ENCODE results near the gene DLK2.
"Not testable (repeated sequence)": the region's sequence is repeated elsewhere in the genome, so short reads cannot be mapped to it uniquely, and the experiment has no call there.

Gene DLK2

DNA sequence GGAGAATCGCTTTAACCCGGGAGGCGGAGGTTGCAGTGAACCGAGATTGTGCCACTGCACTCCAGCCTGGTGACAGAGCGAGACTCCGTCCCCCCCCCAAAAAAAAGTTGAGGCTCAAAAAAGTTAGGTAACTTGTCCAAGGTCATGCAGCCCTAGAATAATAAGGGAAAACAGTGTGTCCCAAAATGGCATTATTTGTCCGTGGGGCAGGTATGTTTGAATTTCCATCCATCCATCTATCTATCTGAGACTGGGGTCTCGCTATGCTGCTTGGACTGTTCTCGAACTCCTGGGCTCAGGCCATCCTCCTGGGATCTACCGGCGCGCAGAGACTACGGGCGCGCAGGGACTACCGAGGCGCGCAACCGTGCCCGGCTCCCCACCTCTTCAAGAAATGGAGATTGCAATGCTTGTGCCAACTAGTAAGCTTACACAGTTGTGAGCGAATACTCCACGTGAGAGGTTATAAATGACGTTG lies 28.4 kb downstream of the DLK2 start:
- DNase-seq, result no peak

DNA sequence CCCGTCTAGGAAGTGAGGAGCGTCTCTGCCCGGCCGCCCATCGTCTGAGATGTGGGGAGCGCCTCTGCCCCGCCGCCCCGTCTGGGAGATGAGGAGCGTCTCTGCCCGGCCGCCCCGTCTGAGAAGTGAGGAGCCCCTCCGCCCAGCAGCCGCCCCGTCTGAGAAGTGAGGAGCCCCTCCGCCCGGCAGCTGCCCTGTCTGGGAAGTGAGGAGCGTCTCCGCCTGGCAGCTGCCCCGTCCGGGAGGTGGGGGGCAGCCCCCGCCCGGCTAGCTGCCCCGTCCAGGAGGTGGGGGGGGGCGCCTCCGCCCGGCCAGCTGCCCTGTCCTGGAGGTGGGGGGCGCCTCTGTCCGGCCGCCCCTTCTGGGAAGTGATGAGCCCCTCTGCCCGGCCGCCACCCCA lies 30.3 kb downstream of the DLK2 start:
- DNase-seq, result not testable (repeated sequence)

DNA sequence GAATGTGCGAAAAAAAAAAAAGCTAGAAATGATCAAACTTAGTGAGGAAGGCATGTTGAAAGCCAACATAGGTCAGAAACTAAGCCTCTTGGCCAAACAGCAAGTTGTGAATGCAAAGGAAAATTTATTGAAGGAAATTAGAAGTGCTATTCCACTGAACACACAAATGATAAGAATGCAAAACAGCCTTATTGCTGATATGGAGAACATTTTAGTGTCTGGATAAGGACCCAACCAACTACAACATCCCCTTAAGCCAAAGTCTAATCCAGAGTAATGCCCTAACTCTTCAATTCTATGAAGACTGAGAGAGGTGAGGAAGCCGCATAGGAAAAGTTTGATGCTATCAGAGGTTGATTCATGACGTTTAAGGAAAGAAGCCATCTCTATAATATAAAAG lies 33.5 kb downstream of the DLK2 start:
- DNase-seq, result no peak

DNA sequence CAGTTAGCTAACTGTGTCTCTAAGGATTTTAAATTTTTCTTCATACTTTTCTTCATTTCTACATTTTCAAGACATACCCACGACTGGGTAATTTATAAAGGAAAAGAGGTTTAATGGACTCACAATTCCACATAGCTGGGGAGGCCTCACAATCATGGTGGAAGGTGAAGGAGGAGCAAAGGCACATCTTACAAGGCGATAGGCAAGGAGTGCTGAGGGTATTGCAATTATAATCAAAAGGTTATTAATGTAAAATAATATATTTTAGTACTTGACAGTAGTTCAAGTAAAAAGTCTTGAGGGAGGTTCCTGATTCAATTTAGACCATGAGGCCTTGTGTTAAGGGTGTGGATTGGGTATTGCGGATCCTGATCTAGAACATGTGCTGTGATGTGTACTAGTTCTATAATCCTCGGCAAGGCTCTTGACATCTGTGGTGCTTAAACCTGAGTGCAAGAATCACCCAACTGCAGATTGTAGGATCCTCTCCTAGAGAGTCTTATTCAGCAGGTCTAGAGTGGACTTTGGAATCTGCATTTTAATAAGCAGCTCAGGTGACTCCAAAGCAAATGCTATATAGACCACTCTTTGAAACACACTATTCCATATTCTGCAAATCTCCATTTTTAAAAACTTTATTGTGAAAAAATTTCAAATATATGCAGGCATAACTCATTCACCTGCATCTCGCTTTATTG lies 35.2 kb downstream of the DLK2 start:
- DNase-seq, result no peak

DNA sequence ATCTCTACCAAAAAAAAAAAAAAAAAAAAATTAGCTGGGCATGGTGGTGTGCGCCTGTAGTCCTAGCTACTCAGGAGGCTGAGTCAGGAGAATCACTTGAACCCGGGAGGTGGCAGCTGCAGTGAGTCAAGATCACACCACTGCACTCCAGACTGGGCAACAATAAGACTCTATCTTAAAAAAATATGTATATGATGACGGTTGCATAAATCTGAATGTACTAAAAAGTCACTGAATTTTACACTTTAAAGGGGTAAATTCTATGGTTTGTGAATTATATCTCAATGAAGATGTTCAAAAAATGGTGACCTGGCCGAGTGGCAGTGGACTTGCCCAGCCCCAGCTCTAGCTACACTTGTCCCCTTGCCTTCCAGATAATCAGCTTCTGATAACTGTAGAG lies 38.4 kb downstream of the DLK2 start:
- no peak for DNase-seq

DNA sequence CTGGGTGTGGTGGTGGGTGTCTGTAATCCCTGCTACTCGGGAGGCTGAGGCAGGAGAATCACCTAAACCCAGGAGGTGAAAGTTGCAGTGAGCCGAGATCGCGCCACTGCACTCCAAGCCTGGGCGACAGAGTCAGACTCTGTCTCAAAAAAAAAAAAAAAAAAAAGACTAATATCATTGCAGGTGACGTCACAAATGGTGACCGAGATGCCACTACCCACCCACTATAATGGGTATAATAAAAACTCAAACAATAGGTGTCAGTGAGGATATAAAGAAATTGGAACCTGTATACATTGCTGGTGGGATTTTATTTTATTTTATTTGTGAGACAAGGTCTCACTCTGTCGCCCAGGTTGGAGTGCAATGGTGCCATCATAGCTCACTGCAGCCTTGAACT lies 40.1 kb downstream of the DLK2 start:
- DNase-seq, result not testable (repeated sequence)

DNA sequence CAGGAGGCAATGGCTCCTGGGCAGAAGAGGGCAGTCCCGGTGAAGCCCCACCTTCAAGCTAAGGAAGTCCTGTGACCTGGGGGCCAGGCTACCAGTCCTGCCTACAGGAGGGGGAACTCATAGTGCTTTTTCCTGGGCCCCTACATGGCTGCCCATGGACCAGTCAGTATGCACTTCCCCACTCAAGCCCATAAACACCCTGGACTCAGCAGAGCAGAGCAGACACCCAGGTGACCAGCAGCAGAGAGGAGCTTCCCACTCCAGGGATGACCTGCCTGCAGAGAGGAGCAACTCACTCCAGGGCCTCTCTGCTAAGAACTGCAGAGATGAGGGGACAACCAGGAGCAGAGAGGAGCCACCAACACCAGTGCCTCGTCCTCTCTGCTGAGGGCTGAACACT lies 42.3 kb downstream of the DLK2 start:
- DNase-seq, result no peak

DNA sequence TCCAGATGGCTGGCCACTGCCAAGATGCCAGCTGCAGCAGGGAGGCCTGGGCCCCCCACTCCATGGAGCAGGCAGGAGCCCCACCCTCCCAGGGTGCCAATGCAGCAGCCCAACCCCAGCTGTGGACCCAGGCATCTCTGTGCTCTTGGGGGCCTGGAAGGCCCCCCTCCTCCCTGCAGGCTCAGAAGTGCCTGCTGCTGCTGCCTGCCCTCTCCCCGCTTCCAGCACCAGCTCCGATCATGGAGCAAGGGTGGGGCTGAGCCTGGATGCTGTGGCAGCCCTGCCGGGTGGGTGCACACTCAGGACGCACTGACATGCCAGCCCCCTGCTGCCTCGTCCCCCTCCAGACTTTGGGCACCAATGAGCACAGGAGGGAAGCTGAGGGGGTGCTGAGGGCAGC lies 42.8 kb downstream of the DLK2 start:
- DNase-seq, result no peak

DNA sequence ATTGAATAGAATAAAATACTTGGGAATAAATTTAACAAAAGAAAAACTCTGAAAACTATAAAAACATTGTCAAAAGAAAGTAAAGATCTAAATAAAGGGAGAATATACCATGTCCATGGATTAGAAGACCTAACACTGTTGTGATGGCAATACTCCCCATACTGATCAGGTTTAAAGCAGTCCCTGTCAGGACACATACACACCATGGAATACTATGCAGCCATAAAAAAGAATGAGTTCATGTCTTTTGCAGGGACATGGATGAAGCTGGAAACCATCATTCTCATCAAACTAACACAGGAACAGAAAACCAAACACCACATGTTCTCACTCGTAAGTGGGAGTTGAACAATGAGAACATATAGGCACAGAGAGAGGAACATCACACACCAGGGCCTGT lies 44.6 kb downstream of the DLK2 start:
- DNase-seq, result not testable (repeated sequence)

DNA sequence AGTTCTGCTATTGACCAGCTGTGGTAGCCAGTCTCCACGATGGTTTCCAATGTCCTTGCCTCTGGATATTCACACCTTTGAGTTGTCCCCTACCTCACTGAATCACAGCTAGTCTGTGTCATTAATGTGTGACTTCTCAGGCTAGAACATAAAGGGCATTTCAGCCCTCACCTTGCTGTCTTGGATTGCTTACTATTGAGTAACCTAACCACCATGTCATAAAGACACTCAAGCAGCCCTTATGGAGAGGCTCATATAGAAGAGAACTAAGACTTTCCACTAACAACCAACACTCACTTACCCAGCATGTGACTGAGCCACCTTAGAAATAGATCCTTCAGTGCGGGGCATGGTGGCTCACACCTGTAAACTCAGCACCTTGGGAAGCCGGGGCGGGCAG lies 47.1 kb downstream of the DLK2 start:
- no peak for DNase-seq

DNA sequence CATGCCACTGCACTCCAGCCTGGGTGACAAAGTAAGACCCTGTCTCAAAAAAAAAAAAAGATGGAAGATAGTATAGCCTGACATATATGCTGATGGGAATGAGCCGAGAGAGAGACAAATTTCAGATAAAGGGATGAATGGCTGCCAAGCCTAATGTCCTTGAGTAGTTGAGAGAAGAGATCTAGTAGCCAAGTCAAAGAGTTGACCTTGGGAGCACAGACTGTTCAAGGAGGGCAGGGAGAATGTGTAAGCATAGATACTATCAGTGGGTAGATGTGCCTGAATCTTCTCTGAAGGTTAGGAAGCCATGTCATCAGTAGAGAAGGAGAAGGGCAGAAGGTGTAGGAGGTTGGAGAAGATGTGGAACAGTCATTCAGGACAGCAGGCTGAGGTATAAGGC lies 48.1 kb downstream of the DLK2 start:
- DNase-seq, result no peak

DNA sequence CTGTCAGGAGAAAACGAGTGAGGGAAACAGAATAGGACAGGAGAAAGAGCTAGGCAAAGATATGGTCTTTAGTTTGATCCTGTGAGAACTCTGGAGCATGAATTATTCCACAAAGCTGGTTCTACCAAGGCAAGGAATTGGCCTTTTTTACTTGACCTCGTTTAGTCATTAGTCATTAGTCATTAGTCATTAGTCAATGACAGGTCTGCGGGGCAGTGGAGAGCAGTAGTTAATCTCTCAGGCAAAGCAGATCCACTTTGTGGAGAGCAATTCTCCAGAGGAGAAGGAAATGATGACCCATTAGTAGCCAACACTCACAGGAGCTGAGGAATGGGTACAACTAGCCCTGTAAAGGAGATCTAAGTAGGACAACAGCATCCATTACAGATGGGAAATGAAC lies 50.0 kb downstream of the DLK2 start:
- no peak for DNase-seq

DNA sequence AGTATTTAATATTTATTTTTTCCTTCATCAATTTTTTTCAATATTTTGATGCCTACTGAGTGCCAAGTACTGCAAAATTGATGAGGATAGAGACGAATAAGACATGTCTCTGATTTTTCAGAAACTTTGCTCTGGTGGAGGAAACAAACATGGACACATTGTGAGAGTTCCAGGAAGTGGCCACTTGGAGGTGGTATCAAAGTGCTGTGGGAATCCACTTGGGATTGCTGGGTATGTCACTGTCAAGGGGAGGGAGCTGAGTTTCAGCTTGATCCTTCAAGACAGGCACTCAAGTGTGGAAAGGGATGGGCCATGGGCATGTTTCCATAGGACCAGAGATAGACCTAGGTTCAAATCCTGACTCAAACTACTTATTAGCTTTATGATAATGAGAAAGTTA lies 52.5 kb downstream of the DLK2 start:
- DNase-seq, result no peak

DNA sequence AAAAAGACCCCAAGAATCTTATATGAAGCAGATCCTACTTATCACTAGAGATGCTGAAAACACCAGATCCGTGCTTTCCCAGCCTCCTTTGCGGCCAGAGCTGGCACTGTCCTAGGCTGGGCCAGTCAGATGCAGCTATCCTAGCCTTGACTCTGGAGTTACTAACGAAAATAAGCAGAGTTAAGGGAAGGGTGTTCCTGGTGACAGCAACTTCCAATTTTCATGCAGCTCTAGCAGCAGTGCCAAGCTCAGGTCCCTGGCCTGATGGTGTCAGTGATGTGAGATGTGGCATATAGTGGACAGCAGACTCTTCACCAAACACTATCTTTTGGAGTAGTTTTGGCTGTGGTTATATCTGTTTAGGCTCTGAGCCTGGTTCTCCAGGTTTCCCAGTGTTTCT lies 53.6 kb downstream of the DLK2 start:
- no peak for DNase-seq

Measured in CD4-positive, alpha-beta T cell treated with Interleukin-6 for 4 hours (primary cell).